DMS153 treated with DMSO at 0.1 percent for 48 hours (cell line): Measurements from ENCODE around the gene ARHGAP12.
"Not testable (repeated sequence)": the region's sequence is repeated elsewhere in the genome, so short reads cannot be mapped to it uniquely, and the experiment has no call there.

Experiments used
- DNase-seq: peaks from one replicate; lab custom pipeline; 2025; ENCODE audit not compliant: unreplicated experiment; lab: John Stamatoyannopoulos, UW

The ARHGAP12 gene

GRCh38 chr10:31928549-31929260, at the start of gene ARHGAP12:
ARHGAP12 (minus strand) TSS chr10:31928831; CDS start chr10:31908855, 19,976 bp downstream.
- no peak for DNase-seq

- no peak for DNase-seq
These were observed 49.5 kb upstream of the ARHGAP12 start for GRCh38 chr10:31978156-31978483.

- peak; percentile 3 for DNase-seq
These were observed 49.0 kb upstream of the ARHGAP12 start for GRCh38 chr10:31977440-31978155.

GRCh38 chr10:31975157-31975765, 46.6 kb upstream of the ARHGAP12 start:
- DNase-seq: no peak

- DNase-seq: no peak
These were observed 45.9 kb upstream of the ARHGAP12 start for GRCh38 chr10:31974434-31975124.

- DNase-seq: no peak
These were observed 43.9 kb upstream of the ARHGAP12 start for GRCh38 chr10:31972519-31973041.

GRCh38 chr10:31969847-31970246, 41.2 kb upstream of the ARHGAP12 start:
- DNase-seq: not testable (repeated sequence)

- DNase-seq: no peak
These were observed 35.0 kb upstream of the ARHGAP12 start for GRCh38 chr10:31963589-31963980.

- no peak for DNase-seq
These were observed 34.4 kb upstream of the ARHGAP12 start for GRCh38 chr10:31962826-31963588.

- no peak for DNase-seq
These were observed 32.8 kb upstream of the ARHGAP12 start for GRCh38 chr10:31961277-31962074.

GRCh38 chr10:31959461-31960173, 31.0 kb upstream of the ARHGAP12 start:
- DNase-seq: no peak

- no peak for DNase-seq
These were observed 30.2 kb upstream of the ARHGAP12 start for GRCh38 chr10:31958856-31959255.

GRCh38 chr10:31956200-31956946, 27.7 kb upstream of the ARHGAP12 start:
- DNase-seq: no peak

GRCh38 chr10:31954410-31955191, 26.0 kb upstream of the ARHGAP12 start:
- DNase-seq: no peak

GRCh38 chr10:31953480-31953879, 24.8 kb upstream of the ARHGAP12 start:
- DNase-seq: no peak

- DNase-seq: no peak
These were observed 24.4 kb upstream of the ARHGAP12 start for GRCh38 chr10:31953080-31953479.

GRCh38 chr10:31952066-31952465, 23.4 kb upstream of the ARHGAP12 start:
- DNase-seq: no peak

GRCh38 chr10:31949266-31949665, 20.6 kb upstream of the ARHGAP12 start:
- no peak for DNase-seq
